Activated naive CD4-positive, alpha-beta T cell treated with anti-CD3 and anti-CD28 coated beads for 36 hours (primary cell): ENCODE measurements around the gene RGL3. TPM values are rescaled to one million over a fixed set of nuclear protein-coding genes. Genes with fewer than 3 reads are reported as not detected.
"Not testable (repeated sequence)": the region's sequence is repeated elsewhere in the genome, so short reads cannot be mapped to it uniquely, and the experiment has no call there.

Experiments used
- CTCF ChIA-PET: fragments of 350-600 bp; sonication (Branson Sonifier 250); formaldehyde crosslinking; loops from one replicate; lab custom pipeline; 2021; ENCODE audit warnings: antibody characterized with exemption; lab: Charles Lee
- DNase-seq: peaks from one replicate; pipeline ENCODE4 v3.0.0-alpha.2; 2020
- H3K27ac Mint-ChIP-seq: one replicate; pipeline ENCODE4 v1.8.0; 2021; ENCODE audit warnings: mild to moderate bottlenecking, mixed read lengths
- H3K27me3 Mint-ChIP-seq: one replicate; pipeline ENCODE4 v1.8.0; 2021; ENCODE audit warnings: low read depth, mixed read lengths
- H3K36me3 Mint-ChIP-seq: one replicate; pipeline ENCODE4 v1.8.0; 2021; ENCODE audit warnings: low read depth, mixed read lengths
- H3K4me1 Mint-ChIP-seq: one replicate; pipeline ENCODE4 v1.8.0; 2021; ENCODE audit warnings: low read depth, mixed read lengths
- H3K4me3 Mint-ChIP-seq: one replicate; pipeline ENCODE4 v1.8.0; 2021; ENCODE audit warnings: mild to moderate bottlenecking, moderate library complexity, mixed read lengths
- H3K9me3 Mint-ChIP-seq: one replicate; pipeline ENCODE4 v1.8.0; 2021; ENCODE audit warnings: mixed read lengths
- intact Hi-C: fragments of 100-400 bp; cut with micrococcal nuclease; formaldehyde crosslinking; loops from one replicate; pipeline ENCODE4 v1.15.1; 2023
- total RNA-seq, 2 experiments: library from RNA; stranded (reverse); gene quantifications; one replicate each; pipeline ENCODE4 v1.2.3, GENCODE V29; 2021

The RGL3 gene
- total RNA-seq, 2 experiments from 2014 or later: not detected

DNA sequence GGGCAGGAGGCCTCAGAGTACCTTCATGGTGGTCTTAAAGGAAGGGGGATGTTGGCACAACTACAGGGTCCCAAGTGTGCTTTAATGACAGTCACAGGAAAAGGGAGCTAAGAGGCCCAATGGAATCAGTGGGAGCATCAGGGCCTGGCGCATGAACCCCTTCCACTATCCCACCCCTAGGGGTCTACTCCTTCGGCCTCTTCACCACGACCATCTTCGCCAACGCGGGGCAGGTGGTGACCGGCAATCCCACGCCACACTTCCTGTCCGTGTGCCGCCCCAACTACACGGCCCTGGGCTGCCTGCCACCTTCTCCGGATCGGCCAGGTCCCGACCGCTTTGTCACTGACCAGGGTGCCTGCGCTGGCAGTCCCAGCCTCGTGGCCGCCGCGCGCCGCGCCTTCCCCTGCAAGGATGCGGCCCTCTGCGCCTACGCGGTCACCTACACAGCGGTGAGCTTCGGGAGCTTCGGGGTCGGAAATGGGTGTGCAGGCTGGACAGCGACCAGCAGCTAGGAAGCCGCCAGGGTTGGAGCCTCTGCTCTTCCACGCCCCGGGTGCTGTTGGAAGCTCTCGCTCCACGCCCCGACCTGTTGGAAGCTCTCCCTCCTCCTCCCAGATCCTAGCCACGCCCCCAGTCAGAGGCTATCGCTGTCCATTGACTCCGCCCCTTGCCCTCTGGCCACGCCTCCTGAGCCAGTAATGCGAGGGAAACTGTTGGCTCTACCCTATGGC lies 57.9 kb downstream of the RGL3 start:
- H3K36me3 Mint-ChIP-seq: no peaks in the 10 kb centered on the region
- CTCF ChIA-PET: no interaction called here

DNA sequence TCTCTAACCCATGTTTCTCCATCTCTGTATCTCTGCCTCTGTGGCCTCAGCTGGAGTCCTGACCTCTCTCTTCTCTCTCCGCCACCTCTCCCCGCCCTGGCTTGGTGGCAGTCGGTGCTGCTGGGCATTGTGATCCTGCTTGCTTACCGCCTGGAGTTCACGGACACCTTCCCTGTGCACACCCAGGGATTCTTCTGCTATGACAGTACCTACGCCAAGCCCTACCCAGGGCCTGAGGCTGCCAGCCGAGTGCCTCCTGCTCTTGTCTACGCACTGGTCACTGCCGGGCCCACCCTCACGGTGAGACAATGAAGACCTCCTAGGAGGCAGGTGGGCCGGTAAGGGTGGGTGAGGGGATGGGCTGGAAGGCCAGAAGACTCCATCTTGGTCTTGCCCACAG lies 59.7 kb downstream of the RGL3 start:
- DNase-seq: no peak
- no peaks in the 10 kb centered on the region for H3K36me3 Mint-ChIP-seq
- no peak overlapping the region for H3K4me3 Mint-ChIP-seq
- intact Hi-C loops: no loop called here
- peaks cover 4% of the 10 kb centered on the region for H3K27me3 Mint-ChIP-seq
- H3K4me1 Mint-ChIP-seq: peaks cover 11% of the 10 kb centered on the region
- H3K9me3 Mint-ChIP-seq: no peaks in the 10 kb centered on the region
- CTCF ChIA-PET: no interaction called here
- no peak overlapping the region for H3K27ac Mint-ChIP-seq

More for the DNA sequence above, 57.9 kb downstream of the RGL3 start:
- peaks cover under 1% of the 10 kb centered on the region for H3K27me3 Mint-ChIP-seq
- no peaks in the 10 kb centered on the region for H3K9me3 Mint-ChIP-seq
- intact Hi-C loops: no loop called here
- H3K4me1 Mint-ChIP-seq: peaks cover 2% of the 10 kb centered on the region
- no peak overlapping the region for H3K27ac Mint-ChIP-seq
- H3K4me3 Mint-ChIP-seq: no peak overlapping the region
- no peak for DNase-seq

- H3K36me3 Mint-ChIP-seq: no peaks in the 10 kb centered on the region
- peaks cover 11% of the 10 kb centered on the region for H3K4me1 Mint-ChIP-seq
- H3K9me3 Mint-ChIP-seq: no peaks in the 10 kb centered on the region
- DNase-seq: no peak
- intact Hi-C loops: no loop called here
- H3K4me3 Mint-ChIP-seq: no peak overlapping the region
- CTCF ChIA-PET: no interaction called here
- H3K27ac Mint-ChIP-seq: no peak overlapping the region
- peaks cover 4% of the 10 kb centered on the region for H3K27me3 Mint-ChIP-seq
Observed at GRCh38 chr19:11356676-11357550, 62.2 kb downstream of the RGL3 start.

GRCh38 chr19:11356074-11356397 lies 63.1 kb downstream of the RGL3 start:
- no peaks in the 10 kb centered on the region for H3K36me3 Mint-ChIP-seq
- no peak for DNase-seq
- CTCF ChIA-PET: no interaction called here
- H3K27ac Mint-ChIP-seq: no peak overlapping the region
- intact Hi-C loops: no loop called here
- no peaks in the 10 kb centered on the region for H3K9me3 Mint-ChIP-seq
- H3K4me3 Mint-ChIP-seq: peak overlapping the region; percentile 69
- H3K27me3 Mint-ChIP-seq: peaks cover 4% of the 10 kb centered on the region
- H3K4me1 Mint-ChIP-seq: peaks cover 11% of the 10 kb centered on the region

DNA sequence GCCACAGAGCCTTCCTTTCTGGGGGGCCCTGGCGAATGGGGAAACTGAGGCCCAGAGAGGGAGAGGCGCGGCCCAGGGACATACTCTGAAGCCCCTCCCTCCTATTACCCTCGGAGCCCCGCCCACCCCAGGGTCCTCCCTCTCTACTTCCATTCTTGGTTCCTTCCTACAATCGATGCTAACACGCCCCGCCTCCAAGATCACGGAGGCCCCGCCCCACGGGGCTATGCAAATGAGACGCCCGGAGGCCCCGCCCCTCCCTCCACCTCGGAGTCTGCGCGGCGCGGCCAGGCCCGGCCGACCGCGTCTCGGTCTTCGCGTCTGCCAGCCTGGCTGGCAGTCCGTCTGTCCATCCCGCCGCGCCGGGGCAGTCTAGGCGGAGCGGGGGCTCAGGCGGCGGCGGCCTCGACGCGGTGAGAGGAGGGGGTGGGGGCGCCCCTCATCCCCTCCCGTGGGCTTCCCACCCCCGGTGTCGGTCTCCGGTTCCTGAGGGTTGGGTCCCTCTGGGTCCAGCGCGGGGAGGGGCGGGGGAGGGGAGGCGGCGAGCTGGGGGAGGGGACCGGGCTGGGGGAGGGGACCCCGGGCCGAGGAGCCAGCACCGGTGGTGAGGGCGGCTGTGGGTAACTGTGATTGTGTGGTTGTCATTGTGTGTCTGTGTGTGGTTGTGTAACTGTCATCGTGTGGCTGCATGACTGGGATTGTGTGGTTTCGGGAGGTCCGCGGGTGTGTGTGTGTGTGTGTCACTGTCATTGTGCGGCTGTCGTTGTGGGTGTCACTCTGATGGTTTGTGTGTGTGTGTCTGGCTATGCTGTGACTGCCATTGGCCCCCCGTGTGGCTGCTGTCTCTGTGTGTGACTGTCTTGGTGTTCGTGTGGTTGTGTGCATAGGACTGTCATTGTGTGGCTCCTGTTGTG lies 63.7 kb downstream of the RGL3 start, which contains the start of gene PLPPR2:
Gene PLPPR2, plus strand, starts transcription at position 273 of the 914 bp plus-strand sequence. CDS start 2,242 bp downstream, outside the sequence.
- Mint-ChIP-seq H3K27ac (no peak within 1 kb of the TSS), H3K9me3 (no peaks in the 10 kb centered on the region), H3K27me3 (peaks cover 4% of the 10 kb centered on the region), H3K4me1 (peaks cover 11% of the 10 kb centered on the region), H3K4me3 (peak within 1 kb of the TSS; percentile 69), H3K36me3 (no peaks in the 10 kb centered on the region)
- CTCF ChIA-PET: no interaction called here
- intact Hi-C loops: loop anchor here (1.0 kb wide), 1 partner anchor 9 kb away; the partner anchor contains the start of genes CCDC159 and TMEM205
- peak; percentile 87 for DNase-seq

GRCh38 chr19:11354102-11354501 lies 65.0 kb downstream of the RGL3 start:
- H3K27ac Mint-ChIP-seq, H3K9me3 Mint-ChIP-seq, DNase-seq, H3K36me3 Mint-ChIP-seq, H3K27me3 Mint-ChIP-seq, H3K4me3 Mint-ChIP-seq, CTCF ChIA-PET, intact Hi-C loops: not testable (repeated sequence)
- H3K4me1 Mint-ChIP-seq: peaks cover 11% of the 10 kb centered on the region

GRCh38 chr19:11349171-11349570 lies 69.9 kb downstream of the RGL3 start:
- peaks cover 26% of the 10 kb centered on the region for H3K4me1 Mint-ChIP-seq
- peaks cover 9% of the 10 kb centered on the region for H3K9me3 Mint-ChIP-seq
- H3K4me3 Mint-ChIP-seq: no peak overlapping the region
- CTCF ChIA-PET: interaction anchor here (1.2 kb wide), 1 partner anchor 32 kb away, joined by 4 read pairs; no protein-coding TSS in a partner anchor
- no peaks in the 10 kb centered on the region for H3K27me3 Mint-ChIP-seq
- H3K27ac Mint-ChIP-seq: no peak overlapping the region
- peaks cover 10% of the 10 kb centered on the region for H3K36me3 Mint-ChIP-seq
- DNase-seq: no peak
- intact Hi-C loops: no loop called here

GRCh38 chr19:11347546-11348039 lies 71.5 kb downstream of the RGL3 start:
- peaks cover 9% of the 10 kb centered on the region for H3K9me3 Mint-ChIP-seq
- intact Hi-C loops: no loop called here

DNA sequence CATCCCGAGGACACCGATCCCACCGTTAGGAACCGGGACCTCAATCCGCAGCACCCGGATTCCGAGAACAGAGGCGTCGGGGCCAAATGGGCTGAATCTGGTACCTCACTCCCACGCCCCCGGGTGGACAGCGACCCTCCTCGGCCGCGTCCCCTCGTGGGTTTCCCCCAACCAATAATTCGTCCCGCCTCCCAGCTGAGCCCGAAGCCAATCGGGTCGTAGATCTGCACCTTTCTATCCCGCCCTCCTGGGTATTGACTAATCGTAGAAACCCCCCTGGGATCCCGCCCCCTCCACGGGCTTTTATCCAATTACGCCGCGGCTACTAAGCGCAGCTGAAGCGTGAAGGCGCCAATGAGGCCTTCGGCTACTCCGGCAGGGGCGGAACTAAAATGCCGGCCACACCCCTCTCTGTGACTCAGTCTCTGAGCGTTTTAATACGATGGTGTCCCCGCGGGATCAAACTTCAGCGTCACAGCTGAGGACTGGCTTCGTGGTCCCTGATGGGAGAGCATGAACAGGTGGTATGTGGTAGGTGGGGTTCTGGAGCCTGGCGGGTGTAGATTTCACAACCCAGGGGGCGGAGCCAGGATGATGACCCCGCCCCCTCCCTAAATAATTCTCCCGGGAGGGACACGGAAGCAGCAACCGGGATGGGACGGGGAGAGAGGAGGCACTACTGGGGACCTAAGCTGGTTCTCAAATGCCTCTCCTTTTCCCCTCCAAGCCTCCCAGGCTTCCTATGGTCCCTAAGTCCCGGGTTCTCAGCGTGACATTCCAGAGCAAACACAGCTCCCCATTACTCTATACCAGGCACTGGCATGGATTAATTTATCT lies 72.8 kb downstream of the RGL3 start, which contains the start of the genes CCDC159 and TMEM205:
Gene CCDC159, plus strand, starts transcription at position 416 of the 837 bp plus-strand sequence. Its CDS starts 88 bp downstream, at position 504.
Gene TMEM205, minus strand, starts transcription at position 165 of the 837 bp plus-strand sequence. CDS start 649 bp downstream, outside the sequence.
- CTCF ChIA-PET: interaction anchor here (0.6 to 0.9 kb wide), 6 partner anchors 26 to 217 kb away, joined by 3 to 6 read pairs (median 4); no protein-coding TSS in a partner anchor

More at GRCh38 chr19:11347546-11348039, 71.5 kb downstream of the RGL3 start:
- no peak for DNase-seq
- H3K36me3 Mint-ChIP-seq: peaks cover 10% of the 10 kb centered on the region
- peak overlapping the region; percentile 24 for H3K27ac Mint-ChIP-seq
- H3K4me1 Mint-ChIP-seq: peaks cover 26% of the 10 kb centered on the region
- CTCF ChIA-PET: interaction anchor here (0.7 to 0.9 kb wide), 2 partner anchors 34 to 374 kb away, joined by 3 read pairs; no protein-coding TSS in a partner anchor
- H3K27me3 Mint-ChIP-seq: no peaks in the 10 kb centered on the region
- H3K4me3 Mint-ChIP-seq: peak overlapping the region; percentile 97

DNA sequence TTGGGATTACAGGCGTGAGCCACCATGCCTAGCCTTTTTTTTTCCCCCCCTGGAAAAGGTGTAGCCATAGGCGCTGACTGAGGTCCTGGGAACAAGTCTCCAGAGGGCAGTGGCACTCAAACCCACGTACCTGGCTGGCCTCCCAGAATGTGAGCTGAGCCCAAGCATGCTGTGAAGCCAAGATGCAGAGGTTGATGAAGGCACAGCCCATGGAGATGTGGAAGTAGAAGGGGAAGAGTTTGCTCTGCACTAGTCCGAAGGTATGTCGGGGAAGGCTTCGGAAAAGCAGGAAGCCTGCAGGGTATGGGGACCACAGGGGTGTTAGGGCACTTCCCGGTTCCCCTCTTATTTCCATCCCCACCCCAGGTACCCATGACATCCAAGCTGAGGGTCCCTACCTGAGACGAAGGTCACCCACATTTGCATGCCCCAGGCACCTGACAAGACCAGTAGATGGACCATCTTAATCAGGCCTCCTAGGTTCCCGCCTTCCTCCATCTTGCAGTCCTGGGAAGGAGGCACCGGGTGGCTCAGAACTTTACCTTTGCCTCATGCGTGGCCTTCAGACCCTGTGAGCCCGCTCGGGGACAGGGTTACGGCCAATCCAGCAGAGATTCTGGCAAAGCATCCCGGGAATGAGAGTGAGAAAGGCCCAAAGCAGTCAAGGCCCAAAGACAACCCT lies 73.9 kb downstream of the RGL3 start:
- Mint-ChIP-seq H3K4me1 (peaks cover 26% of the 10 kb centered on the region), H3K9me3 (peaks cover 9% of the 10 kb centered on the region), H3K27me3 (no peaks in the 10 kb centered on the region), H3K4me3 (peak overlapping the region; percentile 97), H3K36me3 (peaks cover 10% of the 10 kb centered on the region), H3K27ac (peak overlapping the region; percentile 86)
- CTCF ChIA-PET: interaction anchor here (0.6 to 0.8 kb wide), 2 partner anchors 38 to 218 kb away, joined by 3 read pairs; no protein-coding TSS in a partner anchor
- intact Hi-C loops: no loop called here
- no peak for DNase-seq

More for the DNA sequence above, 72.8 kb downstream of the RGL3 start, which contains the start of the genes CCDC159 and TMEM205:
- intact Hi-C loops: loop anchor here (1.0 kb wide), 5 partner anchors 9 to 250 kb away; partner anchors contain the start of genes ODAD3, PLPPR2, PRKCSH and SWSAP1
- peaks cover 9% of the 10 kb centered on the region for H3K9me3 Mint-ChIP-seq
- peaks cover 26% of the 10 kb centered on the region for H3K4me1 Mint-ChIP-seq
- DNase-seq: peak; percentile 100
- H3K27me3 Mint-ChIP-seq: no peaks in the 10 kb centered on the region
- peaks cover 10% of the 10 kb centered on the region for H3K36me3 Mint-ChIP-seq
- H3K4me3 Mint-ChIP-seq: peak within 1 kb of the TSS; percentile 97
- H3K27ac Mint-ChIP-seq: peak within 1 kb of the TSS; percentile 86
